ENCODE results near the gene CHCHD3. TPM values are rescaled to one million over a fixed set of nuclear protein-coding genes. Genes with fewer than 3 reads are reported as not detected.

CHCHD3 gene
- total RNA-seq, 1 donor from 2014 or later: 142 TPM

GRCh38 chr7:133118261-133118660, 36.4 kb upstream of the CHCHD3 start:
- H3K4me1 Mint-ChIP-seq: peaks cover 22% of the 10 kb centered on the region
- H3K27me3 Mint-ChIP-seq (ENCODE audit: insufficient read depth, low read depth): peaks cover 14% of the 10 kb centered on the region
- Histone ChIP-seq H3K27ac (no peak overlapping the region), H3F3A (ENCODE audit: low read depth) (no peaks in the 10 kb centered on the region), H3K4me3 (no peak overlapping the region), H4K20me1 (ENCODE audit: low read depth) (no peaks in the 10 kb centered on the region), H3K79me2 (ENCODE audit: low read depth) (no peaks in the 10 kb centered on the region), H3K36me3 (no peaks in the 10 kb centered on the region), H3K4me1 (peaks cover 26% of the 10 kb centered on the region), H3K27me3 (no peaks in the 10 kb centered on the region), H3K9me3 (ENCODE audit: low read depth) (no peaks in the 10 kb centered on the region), H2AFZ (replicated peaks) (no peak overlapping the region), H3K4me2 (peak overlapping the region; percentile 19), H3K9ac (no peak overlapping the region)
- no peak overlapping the region for H3K4me3 Mint-ChIP-seq
- no peaks in the 10 kb centered on the region for H3K36me3 Mint-ChIP-seq
- DNase-seq (ENCODE audit: low spot score): no peak
- H3K27ac Mint-ChIP-seq: peak overlapping the region; percentile 31
- TF ChIP-seq CTCF (IDR thresholded peaks at IDR 0.05) (no peak), EZH2phosphoT487 (IDR thresholded peaks at IDR 0.05) (no peak), EZH2 (IDR thresholded peaks at IDR 0.05) (no peak)
- H3K9me3 Mint-ChIP-seq: no peaks in the 10 kb centered on the region

GRCh38 chr7:133117452-133117851, 35.6 kb upstream of the CHCHD3 start:
- DNase-seq (ENCODE audit: low spot score): no peak
- H3K27ac ChIP-seq: no peak overlapping the region
- H3F3A ChIP-seq (ENCODE audit: low read depth): no peaks in the 10 kb centered on the region
- no peaks in the 10 kb centered on the region for H3K79me2 ChIP-seq (ENCODE audit: low read depth)
- H3K4me2 ChIP-seq: no peak overlapping the region
- no peak for TF ChIP-seq CTCF (IDR thresholded peaks at IDR 0.05)
- TF ChIP-seq EZH2phosphoT487 (IDR thresholded peaks at IDR 0.05): no peak
- no peak for TF ChIP-seq EZH2 (IDR thresholded peaks at IDR 0.05)
- no peak overlapping the region for H2AFZ ChIP-seq (replicated peaks)
- H3K9ac ChIP-seq: no peak overlapping the region
- H3K27me3 Mint-ChIP-seq (ENCODE audit: insufficient read depth, low read depth): peaks cover 13% of the 10 kb centered on the region
- H3K4me3 Mint-ChIP-seq: no peak overlapping the region
- H3K4me3 ChIP-seq: no peak overlapping the region
- H3K36me3 Mint-ChIP-seq: no peaks in the 10 kb centered on the region
- no peak overlapping the region for H3K27ac Mint-ChIP-seq
- H4K20me1 ChIP-seq (ENCODE audit: low read depth): no peaks in the 10 kb centered on the region
- peaks cover 22% of the 10 kb centered on the region for H3K4me1 Mint-ChIP-seq
- H3K27me3 ChIP-seq: no peaks in the 10 kb centered on the region
- H3K4me1 ChIP-seq: peaks cover 26% of the 10 kb centered on the region
- no peaks in the 10 kb centered on the region for H3K36me3 ChIP-seq
- no peaks in the 10 kb centered on the region for H3K9me3 ChIP-seq (ENCODE audit: low read depth)
- H3K9me3 Mint-ChIP-seq: no peaks in the 10 kb centered on the region

GRCh38 chr7:133115596-133115995, 33.7 kb upstream of the CHCHD3 start:
- Histone ChIP-seq H3K36me3 (no peaks in the 10 kb centered on the region), H3F3A (ENCODE audit: low read depth) (no peaks in the 10 kb centered on the region), H3K79me2 (ENCODE audit: low read depth) (no peaks in the 10 kb centered on the region), H3K4me1 (peaks cover 26% of the 10 kb centered on the region), H3K27ac (no peak overlapping the region), H2AFZ (replicated peaks) (peak overlapping the region; percentile 39), H3K27me3 (no peaks in the 10 kb centered on the region), H4K20me1 (ENCODE audit: low read depth) (no peaks in the 10 kb centered on the region), H3K4me2 (no peak overlapping the region), H3K4me3 (no peak overlapping the region), H3K9ac (no peak overlapping the region), H3K9me3 (ENCODE audit: low read depth) (no peaks in the 10 kb centered on the region)
- no peak overlapping the region for H3K4me3 Mint-ChIP-seq
- no peak for DNase-seq (ENCODE audit: low spot score)
- H3K27ac Mint-ChIP-seq: no peak overlapping the region
- peaks cover 19% of the 10 kb centered on the region for H3K4me1 Mint-ChIP-seq
- H3K9me3 Mint-ChIP-seq: peaks cover 6% of the 10 kb centered on the region
- no peaks in the 10 kb centered on the region for H3K36me3 Mint-ChIP-seq
- H3K27me3 Mint-ChIP-seq (ENCODE audit: insufficient read depth, low read depth): peaks cover 13% of the 10 kb centered on the region
- TF ChIP-seq CTCF (IDR thresholded peaks at IDR 0.05): no peak
- TF ChIP-seq EZH2phosphoT487 (IDR thresholded peaks at IDR 0.05): no peak
- no peak for TF ChIP-seq EZH2 (IDR thresholded peaks at IDR 0.05)
